ENCODE measurements around the gene DEFB131B. TPM values are rescaled to one million over a fixed set of nuclear protein-coding genes. Genes with fewer than 3 reads are reported as not detected.

Gene DEFB131B
- total RNA-seq, 1 experiment from 2014 or later: not detected

Small RNA genes lying within 50 kb of the gene (small RNA-seq; reads per million reads assigned to genes)
- gene RNA5SP342: 0 reads per million in 2 experiments

Other genes starting within 250 kb of the DEFB131B start
- gene DEFB108B, start 45.3 kb upstream of the DEFB131B start, total RNA-seq (2014; rRNA removed; shearing (Covaris generic)): not detected in 2 replicates
- 5.1 and 6.6 TPM in 2 replicates for gene XNDC1N, start 50.1 kb downstream of the DEFB131B start, total RNA-seq (2014; rRNA removed; shearing (Covaris generic))
- 41.9 and 50.9 TPM in 2 replicates for gene RNF121, start 50.6 kb downstream of the DEFB131B start, total RNA-seq (2014; rRNA removed; shearing (Covaris generic))
- 1.6 and 2.6 TPM in 2 replicates for gene IL18BP, start 120.5 kb downstream of the DEFB131B start, total RNA-seq (2014; rRNA removed; shearing (Covaris generic))
- 118 and 144 TPM in 2 replicates for gene NUMA1, start 202.1 kb downstream of the DEFB131B start, total RNA-seq (2014; rRNA removed; shearing (Covaris generic))
- gene LRRC51, start 202.4 kb downstream of the DEFB131B start, total RNA-seq (2014; rRNA removed; shearing (Covaris generic)): 7.7 and 18.3 TPM in 2 replicates
- 279 and 297 TPM in 2 replicates for gene LAMTOR1, start 224.8 kb downstream of the DEFB131B start, total RNA-seq (2014; rRNA removed; shearing (Covaris generic))
- not detected in 2 replicates for gene TOMT, start 227.5 kb downstream of the DEFB131B start, total RNA-seq (2014; rRNA removed; shearing (Covaris generic))
- gene ANAPC15, start 234.2 kb downstream of the DEFB131B start, total RNA-seq (2014; rRNA removed; shearing (Covaris generic)): 30.3 and 30.6 TPM in 2 replicates